CD4-positive, alpha-beta T cell treated with Interleukin-15 for 1 hour (primary cell): Measurements from ENCODE around the gene TMEM17.

Source experiments
- DNase-seq: peaks from one replicate; pipeline ENCODE4 v3.0.0-alpha.2; 2020

TMEM17 gene

DNA sequence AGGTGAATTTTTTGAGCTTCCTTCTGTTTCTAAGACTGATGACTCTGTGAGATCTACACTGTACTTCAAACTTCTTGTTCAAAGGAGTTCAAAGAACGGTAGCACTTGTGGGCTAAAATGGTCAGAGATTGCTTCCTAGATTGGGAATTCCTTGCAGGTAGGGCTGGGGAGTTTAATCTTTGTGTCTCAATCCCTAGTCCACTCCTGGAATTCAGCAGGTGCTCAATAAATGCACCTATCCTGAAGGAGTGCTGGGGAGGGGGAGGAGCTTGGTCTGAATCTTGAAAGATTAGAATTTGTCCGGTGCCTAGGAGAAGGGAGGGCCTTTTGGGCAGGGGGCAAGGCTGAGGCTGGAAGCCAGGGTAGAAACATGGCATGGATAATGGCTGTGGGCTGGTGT lies 34.6 kb downstream of the TMEM17 start:
- DNase-seq: no peak

DNA sequence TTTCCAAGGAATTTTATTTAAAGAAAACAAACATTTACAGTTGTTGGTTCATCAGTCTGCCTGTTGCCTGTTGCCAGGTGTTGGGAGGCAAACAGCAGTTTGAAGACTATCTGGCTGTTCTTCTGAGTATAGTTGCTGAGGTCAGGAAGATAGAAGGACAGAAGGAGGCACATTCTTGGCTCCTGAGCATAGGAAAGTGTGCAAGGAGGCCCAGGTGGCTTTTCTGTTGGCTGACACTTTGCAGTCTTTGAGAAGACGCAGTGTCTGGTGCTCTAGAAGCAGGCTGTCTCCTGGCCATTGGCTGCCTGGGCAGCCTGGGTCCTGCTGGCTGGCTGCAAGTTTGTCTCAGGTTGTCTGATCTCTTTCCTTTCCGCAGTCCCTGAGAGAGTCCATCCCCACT lies 36.4 kb downstream of the TMEM17 start:
- no peak for DNase-seq

DNA sequence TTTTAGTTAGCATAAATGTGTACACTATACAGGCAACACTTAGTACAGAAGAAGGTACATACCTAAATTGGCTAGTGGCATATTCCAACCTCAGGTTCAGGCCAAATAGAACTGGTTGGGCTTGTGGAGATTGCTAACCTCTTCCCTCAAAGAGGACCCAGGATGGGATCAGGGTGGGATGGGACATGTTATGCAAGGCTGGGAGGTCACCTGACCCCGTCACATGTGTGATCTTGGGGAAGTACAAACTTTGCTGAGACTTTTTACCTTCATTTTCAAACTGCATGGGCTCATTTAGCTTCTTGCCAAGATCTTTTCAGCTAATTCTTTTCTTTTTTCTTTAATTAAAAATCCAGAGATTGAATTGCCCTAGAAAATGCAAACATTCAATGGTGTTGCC lies 36.9 kb downstream of the TMEM17 start:
- DNase-seq: no peak

DNA sequence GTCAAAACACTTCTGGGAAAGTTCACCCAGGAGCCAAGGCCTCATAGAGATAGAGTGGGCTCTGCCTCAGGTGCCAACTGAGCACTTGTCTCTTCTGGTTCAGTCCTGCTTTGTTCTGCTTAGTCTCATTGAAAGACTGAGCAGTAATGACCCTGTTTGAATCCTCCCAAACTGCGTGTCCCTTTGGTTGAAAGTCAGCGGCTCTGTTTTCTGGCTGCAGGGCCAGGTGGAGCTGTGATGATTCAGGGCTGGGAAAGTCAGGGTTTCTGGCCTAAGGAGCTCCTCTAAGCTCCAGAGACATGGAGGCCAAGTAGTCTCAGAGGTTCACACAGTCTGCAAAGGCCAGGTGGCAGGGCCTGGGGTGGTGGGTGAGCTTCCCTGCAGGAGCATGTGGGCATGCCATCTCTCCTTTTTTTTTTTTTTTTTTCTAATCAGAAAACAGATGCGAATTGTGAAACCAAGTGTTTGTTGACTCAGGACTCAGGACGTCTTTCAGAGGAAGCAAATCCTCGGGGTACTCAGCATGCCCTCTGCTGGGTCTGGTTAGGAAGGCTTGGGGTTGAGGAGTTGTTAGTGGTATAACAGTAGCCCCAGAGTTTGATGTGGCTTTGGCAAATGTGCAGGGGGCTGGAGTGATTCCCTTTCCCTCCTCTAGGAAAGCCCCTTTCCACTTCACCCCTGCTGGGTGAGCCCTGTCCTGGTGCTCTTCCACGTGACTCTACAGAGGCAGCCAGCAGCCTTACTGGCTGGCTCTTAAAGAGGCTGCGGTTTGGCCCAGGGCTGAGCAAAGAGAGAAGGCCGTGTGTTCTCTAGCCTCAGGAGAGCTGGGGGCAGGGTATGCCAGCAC lies 38.3 kb downstream of the TMEM17 start:
- DNase-seq: no peak

DNA sequence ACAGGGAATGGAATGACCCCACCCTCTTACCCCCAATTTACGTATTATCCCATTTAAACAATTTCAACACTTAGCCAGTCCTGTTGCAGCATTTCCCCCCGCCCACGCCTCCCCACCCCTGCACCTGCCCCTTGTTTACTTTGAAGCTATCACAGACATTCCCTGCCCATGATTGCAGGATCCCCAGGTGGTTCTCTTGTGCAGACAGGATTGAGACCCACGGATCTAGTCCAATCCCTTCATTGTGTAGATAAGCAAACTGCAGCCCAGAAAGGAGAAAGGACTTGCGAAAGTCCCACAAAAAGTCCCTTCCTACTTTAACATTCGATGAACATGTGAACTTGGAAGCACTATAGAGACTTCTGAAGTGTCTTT lies 38.9 kb downstream of the TMEM17 start:
- no peak for DNase-seq

DNA sequence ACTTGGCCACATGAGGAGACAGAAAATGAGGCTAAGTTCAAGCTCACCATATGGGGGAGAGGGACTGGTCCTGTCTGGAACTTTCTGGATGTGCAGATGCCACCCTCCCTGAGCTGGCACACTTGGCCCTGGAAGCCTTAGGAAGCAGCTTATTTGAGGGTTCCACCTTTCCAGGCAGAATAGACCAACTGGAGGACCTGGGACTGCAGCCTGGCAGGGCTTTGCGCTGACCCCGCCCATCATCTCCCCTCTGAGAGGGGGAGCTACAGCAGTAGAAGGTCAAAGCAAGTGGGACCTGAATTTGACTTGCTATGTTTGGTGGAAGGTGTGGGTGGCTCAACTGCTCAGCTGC lies 39.5 kb downstream of the TMEM17 start:
- DNase-seq: no peak

DNA sequence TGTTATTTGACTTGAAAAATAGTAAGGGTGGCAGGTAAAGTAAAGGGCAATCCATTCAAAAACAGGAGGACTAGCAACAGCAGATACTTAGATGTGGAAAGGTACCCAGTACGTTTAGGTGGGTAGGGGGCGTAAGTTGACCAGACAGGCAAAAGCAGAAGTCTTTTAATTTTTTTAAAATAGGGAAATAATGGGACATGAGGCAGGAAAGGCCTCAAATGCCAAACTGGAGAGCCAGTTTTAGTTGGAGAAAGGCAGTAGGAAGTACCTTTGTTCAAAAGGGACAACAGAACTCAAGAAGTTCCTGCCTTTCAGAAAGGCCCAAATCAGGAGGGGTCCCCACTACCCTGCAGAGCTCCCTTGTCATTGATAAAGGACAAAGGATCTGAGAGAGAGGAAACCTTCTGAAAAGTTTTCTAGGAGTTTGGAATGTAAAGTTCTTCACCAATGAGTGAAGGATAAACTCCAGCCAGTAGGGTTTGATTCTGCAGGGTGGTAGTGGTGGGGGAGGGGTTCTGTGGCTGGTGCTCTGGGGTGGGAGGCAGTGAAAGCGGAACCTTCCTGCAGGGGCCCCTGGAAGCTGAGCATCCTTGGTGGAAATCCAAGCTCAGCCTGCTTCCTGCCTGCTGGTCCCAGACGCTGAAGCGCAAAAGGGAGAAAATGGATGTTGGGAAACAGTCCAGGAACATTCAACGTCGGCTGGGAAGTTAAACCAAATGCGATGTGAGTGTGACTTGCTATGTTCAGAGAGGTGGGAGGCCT lies 40.1 kb downstream of the TMEM17 start:
- no peak for DNase-seq

DNA sequence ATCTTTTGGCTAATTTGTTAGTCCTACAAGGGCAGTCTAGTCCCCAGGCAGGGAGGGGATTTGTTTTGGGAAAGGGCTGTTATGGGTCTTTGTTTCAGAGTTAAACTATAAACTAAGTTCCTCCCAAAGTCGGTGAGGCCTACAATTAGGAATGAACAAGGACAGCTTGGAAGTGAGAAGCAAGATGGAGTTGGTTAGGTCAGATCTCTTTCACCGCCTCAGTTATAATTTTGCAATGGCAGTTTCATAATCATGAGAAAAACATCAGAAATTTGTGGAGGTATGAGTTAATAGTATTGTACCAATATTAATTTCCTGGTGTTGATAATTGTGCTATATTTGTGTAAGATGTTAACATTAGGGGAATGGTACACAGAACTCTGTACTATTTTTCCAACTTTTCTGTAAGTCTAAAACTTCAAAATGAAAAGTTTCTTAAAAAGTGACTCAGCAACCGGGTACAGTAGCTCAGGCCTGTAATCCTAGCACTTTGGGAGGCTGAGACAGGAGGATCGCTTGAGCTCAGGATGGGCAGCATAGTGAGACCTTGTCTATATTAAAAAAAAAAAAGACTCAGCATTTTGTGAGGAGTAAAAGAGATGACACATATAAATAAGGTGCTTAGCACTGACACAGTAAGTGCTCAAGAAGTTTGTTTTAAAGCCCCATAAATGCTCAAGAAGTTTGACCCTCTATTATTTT lies 40.8 kb downstream of the TMEM17 start:
- DNase-seq: no peak

DNA sequence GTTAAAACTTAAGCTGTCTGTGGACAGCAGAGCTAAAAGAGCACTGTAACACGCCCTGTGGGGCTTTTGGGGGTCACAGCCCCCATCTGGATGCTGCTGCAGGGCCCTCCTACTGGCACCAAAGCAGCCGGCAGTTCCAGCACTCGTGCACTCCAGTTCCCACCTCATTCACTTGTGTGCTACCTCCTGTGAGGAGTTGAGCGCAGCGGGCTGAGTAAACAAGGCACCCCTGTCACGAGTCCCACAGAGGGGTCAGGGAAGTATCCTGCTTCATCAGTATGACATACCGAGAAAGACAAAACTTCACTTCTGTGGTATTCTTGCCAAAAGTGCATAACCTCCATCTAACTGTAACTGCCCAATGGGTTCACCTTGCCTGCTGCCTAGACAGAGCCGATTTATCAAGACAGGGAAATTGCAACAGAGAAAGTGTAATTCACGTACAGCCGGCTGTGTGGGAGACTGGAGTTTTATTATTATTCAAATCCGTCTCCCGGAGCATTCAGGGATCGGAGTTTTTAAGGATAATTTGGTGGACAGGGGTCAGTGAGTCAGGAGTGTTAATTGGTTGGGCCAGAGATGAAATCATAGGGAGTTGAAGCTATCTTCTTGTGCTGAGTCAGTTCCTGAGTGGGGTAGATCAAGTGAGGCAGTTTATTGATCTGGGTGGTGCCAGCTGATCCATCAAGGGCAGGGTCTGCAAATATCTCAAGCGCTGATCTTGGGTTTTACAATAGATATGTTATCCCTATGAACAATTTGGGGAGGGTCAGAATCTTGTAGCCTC lies 41.6 kb downstream of the TMEM17 start:
- DNase-seq: no peak

DNA sequence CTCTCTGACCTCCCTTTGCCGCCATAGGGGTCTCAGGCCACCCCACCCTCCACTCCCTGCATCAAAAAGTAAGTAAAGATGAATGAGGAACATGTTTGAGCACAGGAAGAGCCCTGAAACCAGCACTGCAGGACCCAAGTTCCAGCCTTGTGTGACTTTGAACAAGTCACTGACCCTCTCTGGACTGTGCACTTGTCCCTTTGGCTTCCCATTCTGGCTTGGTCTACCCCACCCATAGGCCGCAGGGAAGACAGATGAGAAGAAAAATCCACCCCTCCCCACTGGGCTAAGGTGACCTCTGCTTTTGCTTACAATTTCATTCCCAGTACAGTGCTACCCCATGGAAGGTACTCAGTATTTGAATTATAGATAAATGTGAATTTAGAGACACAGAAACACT lies 43.8 kb downstream of the TMEM17 start:
- no peak for DNase-seq

DNA sequence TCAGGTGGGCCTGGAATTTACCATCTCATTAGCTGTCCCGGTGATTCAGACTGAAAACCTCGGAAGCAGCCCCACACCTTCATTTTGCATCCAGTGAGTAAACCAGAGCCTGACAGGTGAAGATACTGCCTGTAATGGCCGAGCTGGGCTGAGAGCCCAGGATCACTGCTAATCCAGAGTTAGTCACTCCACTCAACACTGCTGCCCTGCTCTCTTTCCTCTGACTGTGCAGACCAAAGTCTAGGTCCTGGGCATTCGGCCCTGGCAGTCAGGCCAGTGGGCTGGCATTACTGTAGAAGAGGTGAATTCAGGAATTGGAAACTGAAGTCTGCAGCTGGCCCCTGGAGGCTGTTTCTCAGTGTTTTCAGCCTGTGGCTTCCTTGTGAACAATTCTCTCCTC lies 44.3 kb downstream of the TMEM17 start:
- no peak for DNase-seq

DNA sequence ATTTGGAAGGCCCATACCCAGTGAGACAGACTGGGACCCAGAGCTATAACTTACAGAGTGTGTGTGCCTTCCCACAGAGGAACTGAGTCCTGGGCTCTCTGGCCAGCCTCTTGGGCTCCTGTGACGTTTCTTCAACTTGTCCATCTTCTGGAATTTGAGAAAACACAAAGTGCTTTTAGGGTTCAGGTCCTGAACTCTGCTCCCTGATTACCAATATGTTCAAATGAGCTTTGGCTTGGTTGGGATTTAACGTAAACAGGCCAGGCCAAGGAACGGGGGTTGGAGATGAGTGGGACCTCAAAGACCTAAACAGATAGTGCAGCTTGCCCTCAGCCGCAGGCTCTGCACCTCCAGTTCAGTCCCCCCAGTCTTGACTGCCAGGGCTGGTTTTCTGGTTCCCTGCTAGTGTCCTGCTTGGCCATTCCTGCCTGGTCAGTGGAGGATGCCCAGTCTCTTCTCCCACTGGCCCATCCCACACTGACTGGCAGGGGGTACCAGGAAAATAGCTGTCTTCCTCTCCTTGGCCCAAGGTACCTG lies 44.9 kb downstream of the TMEM17 start:
- no peak for DNase-seq

DNA sequence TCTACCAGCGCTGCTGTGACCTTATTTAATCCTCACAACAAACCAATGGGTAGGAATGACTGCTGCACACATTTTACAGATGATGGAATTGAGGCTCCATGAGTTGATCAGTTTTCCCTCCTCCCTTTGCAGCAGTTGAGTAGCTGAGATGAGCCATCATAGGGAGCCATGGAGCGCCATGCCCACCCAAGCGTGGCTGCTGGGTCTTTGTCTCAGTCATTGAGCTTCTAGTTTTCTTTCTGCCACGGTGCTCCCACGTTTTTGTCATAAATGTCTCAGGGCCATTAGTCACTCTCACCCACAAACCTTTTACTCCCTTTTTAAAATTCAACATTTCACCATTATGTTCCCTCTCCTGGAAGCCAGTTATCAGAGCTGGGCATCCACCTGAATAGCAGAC lies 45.8 kb downstream of the TMEM17 start:
- DNase-seq: no peak

DNA sequence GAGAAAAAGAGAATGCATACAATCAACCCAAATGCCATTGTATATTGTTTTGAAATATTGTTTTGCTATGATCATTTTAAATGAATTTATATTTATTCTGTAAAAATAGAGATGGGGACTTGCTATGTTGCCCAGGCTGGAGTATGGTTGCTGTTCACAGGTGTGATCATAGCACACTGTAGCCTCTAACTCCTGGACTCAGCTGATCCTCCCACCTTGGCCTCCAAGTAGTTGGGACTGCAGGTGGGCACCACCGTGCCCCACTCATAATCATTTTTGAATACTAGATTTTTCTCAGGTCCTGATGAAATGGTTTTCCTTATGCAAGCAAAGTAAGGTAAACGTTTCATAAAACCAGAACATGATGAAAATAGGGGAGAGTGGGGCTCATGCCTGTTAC lies 46.3 kb downstream of the TMEM17 start:
- no peak for DNase-seq

DNA sequence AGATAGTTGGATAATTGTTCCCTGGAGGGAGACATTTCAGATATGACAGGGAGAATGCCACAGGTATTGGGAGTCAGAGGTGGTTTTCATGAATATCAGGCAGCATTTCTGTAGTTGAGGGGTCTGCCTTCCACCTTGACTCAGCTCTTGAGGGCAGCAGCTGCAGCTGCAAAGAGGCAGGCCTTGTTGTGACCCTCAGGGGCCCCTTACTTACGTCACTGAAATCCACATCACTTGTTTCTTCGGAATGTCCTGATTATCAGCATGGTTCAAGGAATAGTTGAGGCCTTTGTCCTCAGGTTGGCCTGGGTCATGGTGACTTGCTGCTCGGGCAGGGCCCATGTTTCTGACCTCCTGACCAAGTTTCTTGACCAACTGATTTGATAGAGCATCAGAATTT lies 46.9 kb downstream of the TMEM17 start:
- no peak for DNase-seq

DNA sequence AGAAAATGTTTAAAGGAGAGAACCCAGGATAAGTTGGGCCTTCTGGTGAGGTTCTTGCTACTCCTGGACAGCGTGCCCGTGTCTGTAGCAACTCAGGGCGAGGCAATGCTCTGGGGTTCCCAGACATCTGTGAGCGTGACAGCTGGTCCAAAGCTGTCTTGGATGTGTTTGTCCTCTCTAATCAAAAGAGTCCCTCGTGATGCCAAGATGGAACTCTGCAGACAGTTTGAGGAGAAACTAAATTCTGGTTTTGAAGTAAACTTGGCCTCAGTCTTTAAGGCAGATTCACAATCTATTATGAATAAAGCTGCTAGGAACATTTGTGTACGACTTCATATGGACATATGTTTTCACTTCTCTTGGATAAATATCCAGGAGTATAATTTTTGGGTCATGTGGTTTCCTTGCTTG lies 47.3 kb downstream of the TMEM17 start:
- DNase-seq: no peak

DNA sequence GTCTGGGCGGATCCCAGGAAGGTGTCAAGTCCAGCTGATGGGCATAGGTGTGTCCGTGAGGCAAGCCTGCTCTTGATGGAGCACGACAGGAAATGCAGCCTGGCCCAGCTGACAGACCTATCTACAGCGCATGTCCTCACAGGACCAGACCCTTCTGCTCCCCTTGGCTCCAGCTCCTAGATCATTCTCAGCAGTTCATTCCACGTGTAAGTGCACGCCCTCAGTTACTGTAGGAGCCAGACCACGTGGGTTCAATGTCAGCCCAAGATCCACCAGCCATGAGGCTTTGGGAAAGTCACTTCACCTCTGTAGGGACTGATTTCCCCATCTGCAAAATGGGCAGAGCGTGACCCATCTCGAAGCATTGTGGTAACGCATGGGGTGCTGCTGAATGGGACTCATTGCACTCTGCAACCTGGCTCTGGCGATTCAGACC lies 47.8 kb downstream of the TMEM17 start:
- no peak for DNase-seq

DNA sequence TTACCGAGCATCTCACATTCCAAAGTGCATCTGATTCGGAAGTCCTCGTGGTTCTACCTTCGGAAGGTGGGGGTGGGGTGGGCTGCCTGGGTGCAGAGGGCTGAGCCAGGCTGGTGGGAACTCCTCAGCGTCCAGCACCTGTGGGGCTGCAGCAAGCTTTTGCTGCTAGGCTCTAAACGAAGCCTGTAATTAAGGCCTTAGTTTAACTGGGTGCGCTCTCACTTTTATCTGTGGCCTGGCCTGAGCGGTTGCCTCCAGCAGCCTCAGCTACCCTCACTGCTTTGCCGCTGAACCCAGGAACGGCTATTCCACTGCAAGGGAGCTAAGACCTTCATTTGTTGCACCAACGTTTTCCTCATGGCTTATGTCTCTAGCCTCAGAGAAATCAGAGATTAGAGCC lies 48.4 kb downstream of the TMEM17 start:
- DNase-seq: no peak

DNA sequence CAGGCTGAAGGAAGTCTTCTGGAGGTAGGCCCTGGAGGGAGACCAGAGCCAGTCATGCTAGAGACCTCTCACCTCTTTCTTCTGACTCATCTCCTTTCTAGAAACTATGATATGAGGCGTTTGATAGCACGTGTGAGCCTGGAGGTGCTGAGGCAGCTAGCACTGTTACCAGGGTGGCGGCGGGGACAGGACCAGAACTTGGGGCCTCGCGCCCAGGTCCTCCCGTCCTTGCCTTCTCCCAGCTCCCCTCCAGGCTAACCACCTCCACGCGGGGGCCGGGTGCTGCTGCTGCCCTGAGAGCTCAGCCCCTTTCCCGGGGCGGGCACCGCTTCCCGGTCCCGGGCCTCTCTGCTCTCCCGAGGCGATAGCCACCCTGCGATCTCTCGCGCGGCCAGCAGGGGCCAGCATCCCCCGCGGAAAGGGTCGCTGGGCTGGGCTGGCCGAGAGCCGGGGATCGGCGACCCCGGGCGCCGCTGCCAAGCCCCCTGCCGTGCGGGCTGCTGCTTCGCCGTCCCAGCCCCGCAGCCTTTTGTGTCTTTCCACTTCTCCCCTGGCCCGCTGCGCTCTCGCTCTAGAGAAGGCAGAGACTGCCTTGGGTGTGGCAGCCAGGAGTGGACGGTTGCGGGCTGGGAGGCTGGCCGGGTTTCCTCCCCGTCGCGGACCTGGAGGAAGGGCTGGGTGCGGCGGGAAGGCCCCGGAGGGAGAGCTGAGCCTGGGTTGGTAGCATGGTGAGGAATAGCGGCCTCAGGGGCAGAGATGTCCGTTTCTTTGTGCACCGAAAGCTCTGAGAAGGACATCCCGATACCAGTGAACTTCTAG lies 49.1 kb downstream of the TMEM17 start:
- peak; percentile 51 for DNase-seq

DNA sequence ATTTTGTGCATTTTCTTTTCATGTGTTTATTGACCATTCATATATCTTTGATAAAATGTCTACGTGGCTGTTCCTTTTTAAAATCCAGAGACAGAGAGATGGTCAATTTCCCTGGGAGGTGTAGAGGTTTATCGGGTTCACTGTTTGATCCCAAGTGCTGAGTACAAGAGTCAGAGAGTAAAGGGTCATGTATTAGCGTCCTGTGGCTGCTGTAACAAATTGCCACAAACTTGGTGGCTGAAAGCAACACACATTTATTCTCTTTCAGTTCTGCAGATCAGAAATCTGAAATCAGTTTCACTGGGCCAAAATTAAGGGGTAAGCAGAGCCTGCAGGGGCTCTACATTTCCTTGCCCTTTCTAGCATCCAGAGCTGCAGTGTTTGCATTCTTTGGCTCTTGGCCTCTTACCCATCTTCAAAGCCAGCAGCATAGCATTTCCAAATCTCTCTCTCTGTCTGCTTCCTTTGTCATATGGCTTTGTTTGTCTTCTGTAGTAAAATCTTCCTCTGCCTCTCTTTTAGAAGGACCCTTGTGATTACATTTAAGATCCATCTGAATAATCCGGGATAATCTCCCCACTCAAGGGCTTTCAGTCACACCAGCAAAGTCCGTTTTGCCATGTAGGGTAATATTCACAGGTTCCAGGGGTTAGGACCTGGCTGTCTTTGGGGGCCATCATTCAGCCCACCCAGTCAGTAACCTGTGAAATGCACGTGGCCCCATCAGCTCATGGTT lies 49.9 kb downstream of the TMEM17 start:
- DNase-seq: no peak

DNA sequence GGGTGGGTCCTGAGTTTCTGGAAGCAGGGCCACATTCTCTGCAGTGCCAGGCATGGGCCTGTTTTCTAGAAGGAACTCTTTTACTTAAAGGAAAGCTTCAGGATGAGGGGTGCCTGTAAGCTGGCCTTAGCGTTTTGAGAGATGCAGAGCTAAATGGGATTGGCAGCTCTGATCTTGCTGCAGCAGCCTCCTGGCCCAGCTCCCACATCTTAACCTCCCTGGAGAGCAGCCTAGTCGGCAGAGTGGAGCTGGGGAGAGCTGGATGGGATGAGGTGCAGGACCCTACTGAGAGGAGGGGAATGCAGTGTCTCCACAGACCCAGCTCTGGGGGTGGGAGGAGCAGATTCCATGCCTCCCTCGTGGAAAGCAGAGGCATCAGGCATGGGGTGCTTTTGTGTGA lies 52.0 kb downstream of the TMEM17 start:
- DNase-seq: no peak
